HL-60 (cell line): ENCODE results near the gene ADAM19.

Source experiments
- DNase-seq, 2 experiments: peaks; one replicate each; pipeline ENCODE4 v3.0.0-alpha.2; 2010 to 2020; ENCODE audit warnings: low read depth in 1 of 2, low spot score in 1 of 2
- H3K27ac ChIP-seq: fragments of 250-450 bp; sonication (Bioruptor Pico); replicated peaks from 2 replicates; pipeline ENCODE4 v1.5.1; 2020; ENCODE audit warnings: mild to moderate bottlenecking, moderate library complexity
- H3K27me3 ChIP-seq: fragments of 250-450 bp; sonication (Bioruptor Pico); 2 replicates; pipeline ENCODE4 v1.5.1; 2021; ENCODE audit warnings: mild to moderate bottlenecking, moderate library complexity; ENCODE audit not compliant: insufficient read depth, poor library complexity, severe bottlenecking
- H3K4me3 ChIP-seq: replicated peaks from 2 replicates; pipeline ENCODE4 v1.5.1; 2011; ENCODE audit warnings: mild to moderate bottlenecking, control low read depth, low read length; ENCODE audit not compliant: insufficient read depth
- CTCF ChIP-seq: IDR thresholded peaks from one replicate; pipeline ENCODE4 v1.5.1; 2011; ENCODE audit warnings: low read length, control low read depth, inconsistent platforms; ENCODE audit not compliant: insufficient read depth
- GABPA ChIP-seq: IDR thresholded peaks from 2 replicates; pipeline ENCODE4 v1.6.1; 2012; ENCODE audit warnings: low read depth
- POLR2AphosphoS5 ChIP-seq: IDR thresholded peaks from 2 replicates; pipeline ENCODE4 v1.6.1; 2012; ENCODE audit warnings: low read depth
- REST ChIP-seq: IDR thresholded peaks from 2 replicates; pipeline ENCODE4 v1.6.1; 2012; ENCODE audit warnings: low read depth; ENCODE audit not compliant: insufficient replicate concordance
- SPI1 ChIP-seq: IDR thresholded peaks from 2 replicates; pipeline ENCODE4 v1.6.1; 2012; ENCODE audit warnings: low read depth, mild to moderate bottlenecking, borderline replicate concordance

ADAM19 gene

DNA sequence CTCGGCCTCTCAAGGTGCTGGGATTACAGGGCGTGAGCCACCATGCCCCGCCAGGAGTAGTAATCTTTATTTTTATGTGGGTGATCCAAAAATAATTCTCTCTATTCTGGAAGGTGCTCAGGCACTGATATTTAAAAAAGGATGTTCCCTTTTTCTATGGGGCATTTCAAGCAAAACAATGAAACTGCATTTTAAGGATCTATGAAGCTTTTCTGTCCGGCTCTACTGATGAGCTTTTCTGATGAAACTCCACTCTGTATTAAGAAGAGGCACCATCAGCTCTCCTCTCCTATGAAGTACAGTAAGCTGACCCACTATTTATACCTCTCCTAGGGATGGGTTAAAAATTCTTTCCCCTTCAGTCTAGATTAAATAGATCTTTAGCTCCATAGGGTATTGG, 7.4 kb downstream of the ADAM19 start:
- TF ChIP-seq SPI1, result no peak
- no peak for TF ChIP-seq CTCF
- TF ChIP-seq GABPA, result no peak
- TF ChIP-seq POLR2AphosphoS5, result no peak
- no peak for TF ChIP-seq REST
- Histone ChIP-seq H3K4me3 (no peak overlapping the region), H3K27me3 (no peaks in the 10 kb centered on the region), H3K27ac (no peak overlapping the region)
- DNase-seq, result no peak

- Histone ChIP-seq H3K27ac (no peak overlapping the region), H3K4me3 (no peak overlapping the region), H3K27me3 (no peaks in the 10 kb centered on the region)
- DNase-seq, result peak; percentile 19 to 51
- TF ChIP-seq POLR2AphosphoS5 (no peak), GABPA (no peak), CTCF (no peak), REST (no peak), SPI1 (no peak)
Observed at GRCh38 chr5:157566902-157567489, 8.6 kb downstream of the ADAM19 start.

GRCh38 chr5:157563929-157564716, 11.5 kb downstream of the ADAM19 start:
- no peak for TF ChIP-seq REST
- no peak for TF ChIP-seq SPI1
- TF ChIP-seq CTCF, result no peak
- TF ChIP-seq GABPA, result no peak
- TF ChIP-seq POLR2AphosphoS5, result no peak
- Histone ChIP-seq H3K27me3 (no peaks in the 10 kb centered on the region), H3K27ac (no peak overlapping the region), H3K4me3 (no peak overlapping the region)
- DNase-seq, result no peak
